ENCODE measurements around the gene ILF3. TPM values are rescaled to one million over a fixed set of nuclear protein-coding genes. Genes with fewer than 3 reads are reported as not detected.

Gene ILF3
- total RNA-seq, 3 donors from 2014 or later (not counting 1 experiment from before 2014, with no cell fraction given): 329 to 365 (median 332) TPM

DNA sequence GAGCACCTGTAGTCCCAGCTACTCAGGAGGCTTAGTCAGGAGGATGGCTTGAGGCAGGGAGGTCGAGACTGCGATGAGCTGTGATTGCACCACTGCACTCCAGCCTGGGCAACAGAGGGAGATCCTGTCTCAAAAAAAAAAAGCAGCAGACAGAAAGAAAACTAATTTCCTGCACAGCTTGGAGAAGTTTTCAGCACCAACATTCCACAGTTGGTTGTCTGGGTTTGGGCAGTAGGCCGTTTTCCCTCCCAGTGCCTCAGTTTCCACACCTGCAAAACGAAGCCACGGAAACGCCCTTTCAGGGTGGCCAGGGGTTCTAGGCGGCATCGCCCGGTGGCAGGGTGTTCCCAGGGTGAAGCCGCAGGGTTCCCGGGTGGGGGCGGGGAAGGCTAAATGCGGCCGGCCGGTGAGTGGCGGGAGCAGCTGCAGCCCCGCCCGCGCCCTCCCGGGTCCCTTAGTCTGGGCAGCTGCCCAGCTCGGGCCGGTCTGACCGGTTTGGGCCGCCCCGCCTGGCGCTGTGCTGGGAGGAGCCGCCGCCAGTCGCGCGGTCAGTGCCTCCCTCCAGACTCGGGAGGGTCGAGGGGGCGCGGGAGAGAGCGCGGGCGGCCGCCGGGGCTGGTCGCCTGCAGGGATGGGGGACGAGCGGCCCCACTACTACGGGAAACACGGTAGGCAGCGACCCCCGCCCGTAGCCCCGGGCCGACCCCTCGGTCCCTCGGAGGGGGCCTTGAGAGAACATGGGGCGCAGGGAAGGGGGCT is 29.0 kb upstream of the ILF3 start, which contains the start of gene SLC44A2:
TSS of gene SLC44A2 (plus strand) at position 551 of the 759 bp plus-strand sequence. CDS start at position 632, 81 bp downstream.
- TF ChIP-seq, protein P1, sequence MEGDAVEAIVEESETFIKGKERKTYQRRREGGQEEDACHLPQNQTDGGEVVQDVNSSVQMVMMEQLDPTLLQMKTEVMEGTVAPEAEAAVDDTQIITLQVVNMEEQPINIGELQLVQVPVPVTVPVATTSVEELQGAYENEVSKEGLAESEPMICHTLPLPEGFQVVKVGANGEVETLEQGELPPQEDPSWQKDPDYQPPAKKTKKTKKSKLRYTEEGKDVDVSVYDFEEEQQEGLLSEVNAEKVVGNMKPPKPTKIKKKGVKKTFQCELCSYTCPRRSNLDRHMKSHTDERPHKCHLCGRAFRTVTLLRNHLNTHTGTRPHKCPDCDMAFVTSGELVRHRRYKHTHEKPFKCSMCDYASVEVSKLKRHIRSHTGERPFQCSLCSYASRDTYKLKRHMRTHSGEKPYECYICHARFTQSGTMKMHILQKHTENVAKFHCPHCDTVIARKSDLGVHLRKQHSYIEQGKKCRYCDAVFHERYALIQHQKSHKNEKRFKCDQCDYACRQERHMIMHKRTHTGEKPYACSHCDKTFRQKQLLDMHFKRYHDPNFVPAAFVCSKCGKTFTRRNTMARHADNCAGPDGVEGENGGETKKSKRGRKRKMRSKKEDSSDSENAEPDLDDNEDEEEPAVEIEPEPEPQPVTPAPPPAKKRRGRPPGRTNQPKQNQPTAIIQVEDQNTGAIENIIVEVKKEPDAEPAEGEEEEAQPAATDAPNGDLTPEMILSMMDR (IDR thresholded peaks at IDR 0.05): no peak
- intact Hi-C loops (cut with micrococcal nuclease): no loop called here
- H3K36me3 Mint-ChIP-seq: no peaks in the 10 kb centered on the region
- peaks cover 42 to 47% of the 10 kb centered on the region in 2 donors for H3K4me1 Mint-ChIP-seq
- DNase-seq (no peak), ATAC-seq (peak in 2 of 3 donors; percentile 30 to 36)
- peaks cover 32% of the 10 kb centered on the region for H3K36me3 ChIP-seq (ENCODE audit: control insufficient read depth, insufficient read depth, low read length)
- H3K27ac Mint-ChIP-seq: peak within 1 kb of the TSS; percentile 80 to 89
- no peaks in the 10 kb centered on the region for H3K9me3 ChIP-seq (ENCODE audit: control insufficient read depth, insufficient read depth, low read length)
- H3K27me3 ChIP-seq (ENCODE audit: control insufficient read depth, insufficient read depth, low read length): no peaks in the 10 kb centered on the region
- H3K27ac ChIP-seq (ENCODE audit: low read length): peak within 1 kb of the TSS; percentile 49
- peaks cover 45% of the 10 kb centered on the region for H3K4me1 ChIP-seq (ENCODE audit: control insufficient read depth, insufficient read depth, low read length)
- no peaks in the 10 kb centered on the region for H3K9me3 Mint-ChIP-seq
- WGBS (ENCODE audit: insufficient coverage): 88% methylated on average over 52 of the region's 53 CpGs
- H3K4me3 ChIP-seq (ENCODE audit: low read length): no peak within 1 kb of the TSS
- peak within 1 kb of the TSS; percentile 83 for H3K4me3 Mint-ChIP-seq
- no peaks in the 10 kb centered on the region for H3K27me3 Mint-ChIP-seq (ENCODE audit: low read depth in 2 of 2)

GRCh38 chr19:10625762-10626138 is 28.4 kb upstream of the ILF3 start:
- no peaks in the 10 kb centered on the region for H3K9me3 Mint-ChIP-seq
- Histone ChIP-seq H3K4me3 (ENCODE audit: low read length) (no peak overlapping the region), H3K27me3 (ENCODE audit: control insufficient read depth, insufficient read depth, low read length) (no peaks in the 10 kb centered on the region), H3K27ac (ENCODE audit: low read length) (no peak overlapping the region), H3K4me1 (ENCODE audit: control insufficient read depth, insufficient read depth, low read length) (peaks cover 42% of the 10 kb centered on the region), H3K36me3 (ENCODE audit: control insufficient read depth, insufficient read depth, low read length) (peaks cover 31% of the 10 kb centered on the region), H3K9me3 (ENCODE audit: control insufficient read depth, insufficient read depth, low read length) (no peaks in the 10 kb centered on the region)
- H3K27ac Mint-ChIP-seq: peak overlapping the region; percentile 68 to 74
- TF ChIP-seq, protein P1 (IDR thresholded peaks at IDR 0.05): no peak
- DNase-seq (no peak), ATAC-seq (no peak)
- H3K4me1 Mint-ChIP-seq: peaks cover 37 to 44% of the 10 kb centered on the region in 2 donors
- no peaks in the 10 kb centered on the region for H3K36me3 Mint-ChIP-seq
- intact Hi-C loops (cut with micrococcal nuclease): no loop called here
- no peaks in the 10 kb centered on the region for H3K27me3 Mint-ChIP-seq (ENCODE audit: low read depth in 2 of 2)
- H3K4me3 Mint-ChIP-seq: peak overlapping the region; percentile 55
- WGBS (ENCODE audit: insufficient coverage): 94% methylated on average over 9 of the region's 10 CpGs

GRCh38 chr19:10631874-10632273 is 22.3 kb upstream of the ILF3 start:
- H3K36me3 Mint-ChIP-seq: peaks cover 11% of the 10 kb centered on the region
- intact Hi-C loops (cut with micrococcal nuclease): no loop called here
- peaks cover 12 to 16% of the 10 kb centered on the region in 2 donors for H3K4me1 Mint-ChIP-seq
- no peaks in the 10 kb centered on the region for H3K9me3 Mint-ChIP-seq
- Histone ChIP-seq H3K4me1 (ENCODE audit: control insufficient read depth, insufficient read depth, low read length) (peaks cover 4% of the 10 kb centered on the region), H3K27me3 (ENCODE audit: control insufficient read depth, insufficient read depth, low read length) (no peaks in the 10 kb centered on the region), H3K36me3 (ENCODE audit: control insufficient read depth, insufficient read depth, low read length) (peaks cover 82% of the 10 kb centered on the region), H3K4me3 (ENCODE audit: low read length) (no peak overlapping the region), H3K27ac (ENCODE audit: low read length) (no peak overlapping the region), H3K9me3 (ENCODE audit: control insufficient read depth, insufficient read depth, low read length) (no peaks in the 10 kb centered on the region)
- TF ChIP-seq, protein P1 (IDR thresholded peaks at IDR 0.05): no peak
- no peaks in the 10 kb centered on the region for H3K27me3 Mint-ChIP-seq (ENCODE audit: low read depth in 2 of 2)
- no peak overlapping the region for H3K4me3 Mint-ChIP-seq
- WGBS (ENCODE audit: insufficient coverage): 91% methylated on average over 14 of the region's 14 CpGs
- DNase-seq (no peak), ATAC-seq (no peak)
- H3K27ac Mint-ChIP-seq: peak overlapping the region in 1 of 2 donors; percentile 8

Data from natural killer cell (primary cell).